Progenitor cell of endocrine pancreas (in vitro differentiated cells): ENCODE data around the gene CYFIP1. TPM values are rescaled to one million over a fixed set of nuclear protein-coding genes. Genes with fewer than 3 reads are reported as not detected.
A peak's percentile ranks its signal among the peaks of the same experiment; 100 is the strongest.

ENCODE experiments used
- DNase-seq: peaks from one replicate; pipeline ENCODE4 v3.0.0; 2021; ENCODE audit warnings: low spot score; ENCODE audit not compliant: unreplicated experiment
- H3K27ac Mint-ChIP-seq: 2 replicates; pipeline ENCODE4 v1.8.0; 2021; ENCODE audit warnings: mild to moderate bottlenecking, moderate library complexity, mixed read lengths
- H3K27me3 Mint-ChIP-seq: 2 replicates; pipeline ENCODE4 v1.8.0; 2021; ENCODE audit warnings: mixed read lengths
- H3K36me3 Mint-ChIP-seq: 2 replicates; pipeline ENCODE4 v1.8.0; 2022; ENCODE audit warnings: mixed read lengths; ENCODE audit not compliant: insufficient read depth
- H3K4me1 Mint-ChIP-seq: 2 replicates; pipeline ENCODE4 v1.8.0; 2021; ENCODE audit warnings: low read depth, mixed read lengths
- H3K4me3 Mint-ChIP-seq: 2 replicates; pipeline ENCODE4 v1.8.0; 2021; ENCODE audit warnings: low read depth, mild to moderate bottlenecking, moderate library complexity, mixed read lengths
- H3K9me3 Mint-ChIP-seq: 2 replicates; pipeline ENCODE4 v1.8.0; 2021; ENCODE audit warnings: low read depth, mixed read lengths
- CTCF ChIP-seq: fragments of 200-600 bp; sonication (generic); IDR thresholded peaks from one replicate; pipeline ENCODE4 v1.5.0; 2021; ENCODE audit warnings: antibody characterized with exemption, mild to moderate bottlenecking; ENCODE audit not compliant: unreplicated experiment
- total RNA-seq: library from RNA; stranded (reverse); gene quantifications from 2 replicates; pipeline ENCODE4 v1.2.1, GENCODE V29; 2021

Gene CYFIP1
- total RNA-seq, 1 donor from 2014 or later: 175 TPM

- Mint-ChIP-seq H3K36me3 (peaks cover 15% of the 10 kb centered on the region), H3K27ac (peak overlapping the region; percentile 46), H3K4me1 (peaks cover 15% of the 10 kb centered on the region), H3K9me3 (no peaks in the 10 kb centered on the region), H3K27me3 (no peaks in the 10 kb centered on the region), H3K4me3 (no peak overlapping the region)
- no peak for TF ChIP-seq CTCF
- no peak for DNase-seq
These were observed 39.0 kb downstream of the CYFIP1 start for GRCh38 chr15:22941179-22941578.

DNA sequence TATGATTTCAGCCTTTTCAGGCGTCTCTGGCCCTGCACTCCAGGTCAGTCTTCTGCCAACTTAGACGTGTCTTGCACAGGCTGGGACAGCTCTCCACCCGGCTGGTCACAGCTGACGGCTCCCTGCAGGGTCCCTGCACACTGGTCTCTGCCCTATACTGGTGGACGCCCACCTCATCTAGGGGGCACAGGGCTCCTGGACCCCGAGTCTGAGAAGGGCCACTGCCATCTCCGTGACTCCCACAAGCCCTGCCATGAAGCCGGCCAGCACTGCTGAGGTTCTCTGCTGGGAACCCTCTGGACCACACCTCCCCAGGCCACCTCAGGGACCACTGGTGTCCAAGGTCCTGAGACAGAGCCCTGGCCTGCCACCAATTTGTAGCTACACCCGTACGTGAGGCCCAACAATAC, 40.5 kb downstream of the CYFIP1 start:
- no peak for TF ChIP-seq CTCF

GRCh38 chr15:22939051-22939450, 41.1 kb downstream of the CYFIP1 start:
- Mint-ChIP-seq H3K4me3 (no peak overlapping the region), H3K27me3 (no peaks in the 10 kb centered on the region), H3K36me3 (peaks cover 28% of the 10 kb centered on the region), H3K4me1 (peaks cover 15% of the 10 kb centered on the region), H3K9me3 (no peaks in the 10 kb centered on the region), H3K27ac (no peak overlapping the region)
- DNase-seq: no peak
- no peak for TF ChIP-seq CTCF

More for the DNA sequence above, 40.5 kb downstream of the CYFIP1 start:
- DNase-seq: no peak
- no peaks in the 10 kb centered on the region for H3K9me3 Mint-ChIP-seq
- peaks cover 28% of the 10 kb centered on the region for H3K36me3 Mint-ChIP-seq
- peaks cover 15% of the 10 kb centered on the region for H3K4me1 Mint-ChIP-seq
- no peak overlapping the region for H3K27ac Mint-ChIP-seq
- H3K27me3 Mint-ChIP-seq: no peaks in the 10 kb centered on the region
- no peak overlapping the region for H3K4me3 Mint-ChIP-seq

DNA sequence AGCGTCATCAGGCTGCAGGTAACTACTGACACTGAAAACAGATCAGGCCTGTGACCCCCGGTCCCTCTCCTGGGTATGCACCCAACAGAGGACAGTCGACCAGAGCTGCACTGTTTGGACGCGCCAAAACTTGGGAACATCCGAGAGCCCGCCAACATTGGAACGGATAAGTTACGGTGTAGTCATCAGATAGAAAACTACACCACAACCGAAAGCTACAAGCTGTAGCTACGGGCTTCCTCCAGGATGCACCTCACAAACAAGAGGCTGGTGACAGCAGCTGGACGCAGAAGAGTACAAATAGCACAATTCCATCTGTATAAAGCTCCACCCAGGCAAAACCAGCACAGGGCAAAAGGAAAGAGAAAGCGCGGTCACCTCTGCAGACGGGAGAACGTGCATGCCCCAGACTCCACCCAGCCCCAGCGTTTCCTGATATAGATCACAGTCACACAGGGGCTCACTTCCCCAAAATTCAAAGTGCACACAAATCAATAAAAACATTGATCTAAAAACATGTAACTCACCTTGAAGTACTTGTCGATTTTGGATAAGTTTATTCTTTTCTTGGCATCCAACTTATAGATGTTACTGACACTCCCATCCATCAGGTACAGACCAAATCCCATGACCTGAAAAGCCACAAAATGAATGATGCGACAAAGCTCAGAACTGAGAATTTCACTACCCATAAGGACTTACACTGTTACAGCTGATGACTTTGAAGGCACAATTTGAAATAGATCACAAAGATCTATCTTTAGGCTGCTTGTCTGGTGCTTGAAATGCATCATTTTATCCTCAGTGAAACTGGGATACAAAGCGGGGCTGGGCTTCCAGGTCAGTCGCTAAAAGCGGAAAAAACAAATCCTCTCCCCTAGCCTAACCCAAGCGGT, 43.3 kb downstream of the CYFIP1 start:
- no peak for DNase-seq
- Mint-ChIP-seq H3K9me3 (no peaks in the 10 kb centered on the region), H3K27me3 (no peaks in the 10 kb centered on the region), H3K4me1 (peaks cover 11% of the 10 kb centered on the region), H3K4me3 (no peak overlapping the region), H3K36me3 (peaks cover 30% of the 10 kb centered on the region), H3K27ac (no peak overlapping the region)
- no peak for TF ChIP-seq CTCF

DNA sequence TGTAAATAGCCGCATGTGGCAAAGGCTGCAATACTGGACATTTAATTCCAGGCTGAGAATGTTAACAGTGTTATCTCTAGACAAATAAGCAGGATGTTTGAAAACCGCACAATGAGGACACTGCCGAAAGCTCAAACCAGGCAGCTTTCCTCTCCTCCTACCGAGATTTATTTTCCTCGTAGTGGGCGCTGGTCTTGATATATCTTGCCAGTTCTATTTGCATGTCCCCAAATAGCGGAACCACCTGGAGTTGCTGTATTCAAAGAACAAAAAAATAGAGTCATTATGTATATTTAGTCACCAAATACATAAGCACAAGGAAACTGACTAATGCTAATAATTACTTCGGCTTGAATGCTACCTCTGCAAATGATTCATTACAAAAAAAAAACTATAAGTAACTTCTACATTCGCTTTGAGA, 46.5 kb downstream of the CYFIP1 start:
- Mint-ChIP-seq H3K36me3 (peaks cover 28% of the 10 kb centered on the region), H3K27ac (no peak overlapping the region), H3K9me3 (no peaks in the 10 kb centered on the region), H3K4me3 (no peak overlapping the region), H3K4me1 (peaks cover 2% of the 10 kb centered on the region), H3K27me3 (no peaks in the 10 kb centered on the region)
- DNase-seq: no peak
- no peak for TF ChIP-seq CTCF
